Activated CD8-positive, alpha-beta memory T cell treated with anti-CD3 and anti-CD28 coated beads, Interleukin-2, amount 50 U/mL, for 48 hours (primary cell): ENCODE measurements around the gene C19orf44.
"Not testable (repeated sequence)": the region's sequence is repeated elsewhere in the genome, so short reads cannot be mapped to it uniquely, and the experiment has no call there.

Experiments used
- DNase-seq: peaks from one replicate; pipeline ENCODE4 v3.0.0-alpha.2; 2020

C19orf44 gene

DNA sequence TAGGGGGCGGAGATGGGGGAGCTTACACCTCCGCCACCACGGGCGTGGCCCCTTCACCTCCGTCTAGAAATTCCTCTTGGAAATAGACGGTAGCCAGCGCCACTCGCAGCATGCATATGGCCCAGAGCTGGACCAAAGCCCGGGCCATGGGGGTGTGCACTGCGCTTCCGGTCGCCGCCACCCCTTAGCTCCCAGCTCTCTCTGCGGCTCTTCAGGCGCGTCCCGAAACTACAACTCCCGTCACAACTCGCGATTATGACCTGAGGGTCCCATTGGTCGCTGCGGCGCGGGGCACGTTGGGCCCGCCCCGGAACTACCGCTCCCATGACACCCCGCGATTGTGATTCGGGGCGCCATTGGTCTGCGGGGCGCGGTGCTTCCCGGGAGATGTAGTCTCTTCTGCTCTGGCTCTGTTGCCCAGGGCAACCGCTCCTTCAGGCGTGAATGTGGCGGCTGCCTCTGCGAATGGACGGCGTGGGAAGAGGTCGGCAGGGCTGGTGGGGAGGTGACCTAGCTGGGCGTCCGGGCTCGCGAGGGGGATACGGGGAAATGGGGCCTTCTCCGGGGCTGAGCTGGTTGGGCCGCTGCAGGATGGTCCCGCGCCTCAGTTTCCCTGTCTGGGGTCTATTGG is at the start of gene C19orf44, which contains the start of gene CALR3:
Gene C19orf44, plus strand, starts transcription at position 413 of the 631 bp plus-strand sequence. CDS start 4,399 bp downstream, outside the sequence.
Gene CALR3, minus strand, starts transcription at position 186 of the 631 bp plus-strand sequence. Its CDS starts 38 bp downstream, at position 148.
- peak; percentile 96 for DNase-seq

DNA sequence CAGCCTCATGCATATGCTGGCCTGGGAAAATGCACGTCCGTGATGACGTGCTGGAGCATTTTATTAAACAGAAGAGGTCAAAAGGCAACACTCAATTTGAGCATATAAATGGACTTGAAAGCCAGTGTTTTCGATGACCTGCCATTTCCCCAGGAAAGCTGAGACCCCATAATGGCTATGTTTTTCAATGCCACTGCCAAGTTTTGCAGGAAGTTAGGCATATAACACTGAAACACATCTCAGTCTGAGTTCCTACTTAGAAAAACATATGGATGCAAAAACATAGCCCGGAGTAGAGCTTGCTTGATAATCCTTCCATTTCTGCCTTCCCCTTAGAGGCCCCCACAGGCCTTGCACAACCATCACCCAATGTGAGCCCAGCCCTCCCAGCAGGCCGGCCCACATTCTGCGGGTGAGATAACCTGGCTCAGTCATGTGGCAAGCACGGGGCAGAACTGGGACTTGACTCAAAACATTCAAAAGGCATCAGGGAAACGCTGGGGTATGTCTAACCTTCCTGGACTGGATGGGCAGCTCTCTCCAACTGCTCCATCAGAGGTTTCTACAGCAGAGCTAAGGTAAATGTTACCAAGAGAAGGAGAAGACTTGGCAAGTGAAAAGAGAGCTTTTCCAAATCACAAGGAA is 49.3 kb upstream of the C19orf44 start:
- peak; percentile 74 for DNase-seq

DNA sequence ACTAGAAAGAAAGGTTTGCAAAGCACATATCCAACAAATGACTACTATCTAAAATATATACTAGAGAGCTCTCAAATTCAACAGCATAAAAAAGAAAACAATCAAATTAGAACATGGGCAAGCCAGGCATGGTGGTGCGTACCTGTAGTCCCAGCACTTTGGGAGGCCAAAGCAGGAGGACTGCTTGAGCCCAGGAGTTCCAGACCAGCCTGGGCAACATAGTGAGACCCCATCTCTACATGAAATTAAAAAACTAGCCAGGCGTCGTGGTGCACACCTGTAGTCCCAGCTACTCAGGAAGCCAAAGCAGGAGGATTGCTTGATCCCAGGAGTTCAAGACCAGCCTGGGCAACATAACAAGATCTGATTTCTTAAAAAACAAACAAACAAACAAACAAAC is 47.3 kb upstream of the C19orf44 start:
- not testable (repeated sequence) for DNase-seq

DNA sequence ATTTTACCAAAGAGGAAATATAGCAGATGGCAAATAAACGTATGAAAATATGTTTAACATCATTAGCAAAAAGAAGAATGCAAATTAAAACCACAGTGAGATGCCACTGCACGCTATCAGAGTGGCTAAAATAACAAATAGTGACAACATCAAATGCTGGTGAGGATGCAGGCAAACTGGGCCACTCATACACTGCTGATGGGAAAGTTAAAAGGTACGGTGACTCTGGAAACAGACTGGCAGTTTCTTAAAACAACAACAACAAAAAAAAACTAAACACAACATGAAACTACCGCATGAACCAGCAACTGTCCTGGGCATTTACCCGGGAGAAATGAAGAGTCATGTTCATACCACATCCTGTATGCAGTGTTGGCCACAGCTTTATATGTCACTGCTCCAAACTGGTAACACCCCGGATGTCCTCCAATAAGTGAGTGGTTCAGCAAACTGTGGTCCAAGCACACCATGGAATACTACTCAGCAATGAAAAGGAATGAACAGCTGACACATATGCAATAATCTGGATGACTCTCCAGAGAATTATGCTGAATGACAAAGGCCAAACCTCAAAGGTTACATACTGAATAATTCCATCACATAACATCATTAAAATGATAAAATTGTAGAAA is 46.7 kb upstream of the C19orf44 start:
- no peak for DNase-seq

DNA sequence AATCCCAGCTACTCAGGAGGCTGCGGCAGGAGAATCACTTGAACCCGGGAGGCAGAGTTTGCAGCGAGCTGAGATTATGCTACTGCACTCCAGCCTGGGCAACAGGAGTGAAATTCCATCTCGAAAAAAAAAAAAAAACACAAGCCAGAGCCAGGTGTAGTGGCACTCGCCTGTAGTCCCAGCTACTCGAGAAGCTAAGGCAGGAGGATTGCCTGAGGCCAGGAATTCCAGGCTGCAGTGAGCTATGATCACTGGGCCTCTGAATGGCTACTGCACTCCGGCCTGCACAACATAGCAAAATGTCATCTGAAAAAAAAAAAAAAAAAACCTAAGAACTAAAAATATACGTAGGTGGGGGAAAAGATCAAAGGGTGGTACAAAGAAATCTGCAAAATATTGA is 43.9 kb upstream of the C19orf44 start:
- no peak for DNase-seq

DNA sequence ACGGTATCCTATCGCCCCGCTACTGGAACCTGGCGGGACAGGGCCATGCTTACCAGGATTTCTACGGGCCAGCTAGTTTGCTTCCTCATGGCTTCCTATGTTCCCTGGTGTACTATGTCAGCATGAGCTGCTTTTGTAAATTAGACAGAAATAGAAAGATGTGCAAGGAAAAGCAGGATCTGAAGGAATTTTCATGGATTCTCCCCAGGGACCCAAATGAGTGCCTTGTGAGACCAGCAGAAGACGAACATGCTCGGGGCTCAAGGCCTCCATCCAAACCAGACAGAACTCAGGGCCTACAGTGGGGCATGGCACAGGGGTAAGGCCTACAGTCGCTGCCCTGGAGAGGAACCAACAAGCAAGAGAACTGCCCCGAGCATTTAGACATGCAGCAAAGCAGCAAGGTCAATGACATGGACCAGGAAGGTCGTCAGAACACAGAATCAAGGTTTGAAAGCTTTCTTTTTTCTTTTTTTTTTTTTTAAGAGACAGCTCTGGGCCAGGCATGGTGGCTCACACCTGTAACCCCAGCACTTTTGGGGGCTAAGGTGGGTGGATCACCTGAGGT is 41.8 kb upstream of the C19orf44 start:
- DNase-seq: no peak

DNA sequence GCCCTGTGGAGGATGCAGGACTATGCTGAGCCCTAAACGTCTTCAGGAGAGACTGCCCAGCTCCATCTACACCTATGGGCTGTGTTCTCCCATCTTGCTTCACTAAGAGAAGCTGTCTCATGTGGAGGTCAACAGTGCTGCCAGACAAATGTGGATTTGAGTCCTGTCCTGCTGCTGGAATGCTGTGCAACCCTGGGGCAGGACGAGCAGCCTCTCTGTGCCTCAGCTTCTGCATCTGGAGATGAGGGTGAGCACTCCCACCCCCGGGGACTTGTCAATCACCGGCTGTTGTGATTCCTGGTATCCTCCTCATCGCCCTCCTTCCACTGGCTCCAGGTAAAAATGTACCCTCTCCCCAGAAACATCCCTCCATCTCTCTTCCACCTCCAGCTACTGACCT is 40.7 kb upstream of the C19orf44 start:
- no peak for DNase-seq

DNA sequence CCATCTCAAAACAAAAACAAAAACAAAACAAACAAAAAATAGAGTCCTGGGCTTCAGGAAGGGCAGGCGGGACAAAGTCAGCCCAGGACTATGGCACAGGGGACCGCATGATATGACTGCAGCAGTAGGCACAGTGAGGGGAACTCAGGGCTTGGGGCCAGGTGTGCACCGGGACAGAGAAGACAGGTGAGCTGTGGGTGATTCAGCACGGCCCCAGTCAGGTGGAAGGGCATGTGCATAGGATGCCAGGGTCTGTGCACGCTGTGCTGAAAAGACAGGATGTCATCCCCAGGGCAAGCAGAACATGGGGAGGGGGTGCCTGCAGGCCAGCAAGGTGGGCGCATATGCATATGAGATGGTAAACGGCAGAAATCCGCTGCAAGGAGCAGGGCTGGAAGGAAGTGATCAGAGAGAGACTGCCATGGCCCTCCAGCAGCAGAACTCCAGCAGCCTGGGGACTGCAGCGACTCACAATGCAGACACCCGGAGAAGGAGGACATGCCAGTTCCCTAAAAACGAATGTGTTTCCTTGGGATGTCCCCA is 39.5 kb upstream of the C19orf44 start:
- DNase-seq: no peak

DNA sequence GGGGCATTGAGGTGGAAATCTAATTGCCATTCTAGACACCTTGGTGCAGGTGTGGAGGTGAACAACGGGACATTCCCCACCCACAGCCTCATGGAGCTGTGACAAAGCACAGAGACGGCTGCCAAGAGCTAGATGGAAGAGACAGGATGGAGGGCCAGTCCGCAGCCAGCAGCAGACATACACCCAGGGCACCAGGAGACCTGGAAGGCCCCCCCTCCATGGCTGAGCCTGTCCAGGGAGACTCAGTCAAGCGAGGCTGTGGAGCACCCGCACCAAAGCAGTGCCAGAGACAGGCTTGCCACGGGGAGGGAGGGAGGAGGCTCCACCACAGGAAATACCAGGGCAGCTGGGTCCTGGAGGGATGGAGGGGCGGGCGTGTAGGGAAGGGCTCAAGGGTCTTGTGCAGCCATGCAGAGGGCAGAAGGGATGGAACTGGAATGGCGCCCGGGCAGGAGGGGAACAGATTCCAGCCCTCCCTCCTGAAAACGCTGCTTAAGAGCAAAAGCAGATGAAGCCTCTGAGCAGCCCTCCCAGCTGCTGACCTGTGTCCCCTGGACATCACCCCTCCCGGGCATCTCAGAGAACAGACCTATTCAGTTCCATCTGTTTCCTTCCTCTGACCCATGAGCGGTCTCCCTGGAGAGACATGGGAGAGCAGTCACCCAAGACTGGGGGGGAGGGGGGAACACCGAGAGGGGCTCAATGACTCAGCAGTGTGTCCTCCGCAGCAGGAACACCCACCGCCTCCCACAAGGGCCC is 38.8 kb upstream of the C19orf44 start:
- DNase-seq: no peak

DNA sequence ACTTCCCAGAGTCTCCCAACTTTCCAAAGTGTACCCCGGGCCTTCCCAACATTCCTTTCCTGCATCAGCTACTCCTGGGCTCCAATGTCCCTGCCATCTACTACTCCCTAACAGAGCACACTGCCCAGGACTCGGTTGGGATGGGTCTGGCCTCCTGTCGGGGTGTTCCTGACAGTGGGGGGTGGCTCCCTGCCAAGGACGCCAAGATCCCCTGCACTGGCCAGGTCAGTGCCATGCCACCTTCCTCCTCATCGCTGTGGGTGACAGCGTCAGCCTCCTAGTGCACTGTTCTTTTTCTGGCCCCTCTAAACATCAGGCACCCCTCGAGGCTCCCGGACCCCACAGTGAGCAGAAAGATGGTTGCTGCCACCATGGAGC is 38.3 kb upstream of the C19orf44 start:
- no peak for DNase-seq

DNA sequence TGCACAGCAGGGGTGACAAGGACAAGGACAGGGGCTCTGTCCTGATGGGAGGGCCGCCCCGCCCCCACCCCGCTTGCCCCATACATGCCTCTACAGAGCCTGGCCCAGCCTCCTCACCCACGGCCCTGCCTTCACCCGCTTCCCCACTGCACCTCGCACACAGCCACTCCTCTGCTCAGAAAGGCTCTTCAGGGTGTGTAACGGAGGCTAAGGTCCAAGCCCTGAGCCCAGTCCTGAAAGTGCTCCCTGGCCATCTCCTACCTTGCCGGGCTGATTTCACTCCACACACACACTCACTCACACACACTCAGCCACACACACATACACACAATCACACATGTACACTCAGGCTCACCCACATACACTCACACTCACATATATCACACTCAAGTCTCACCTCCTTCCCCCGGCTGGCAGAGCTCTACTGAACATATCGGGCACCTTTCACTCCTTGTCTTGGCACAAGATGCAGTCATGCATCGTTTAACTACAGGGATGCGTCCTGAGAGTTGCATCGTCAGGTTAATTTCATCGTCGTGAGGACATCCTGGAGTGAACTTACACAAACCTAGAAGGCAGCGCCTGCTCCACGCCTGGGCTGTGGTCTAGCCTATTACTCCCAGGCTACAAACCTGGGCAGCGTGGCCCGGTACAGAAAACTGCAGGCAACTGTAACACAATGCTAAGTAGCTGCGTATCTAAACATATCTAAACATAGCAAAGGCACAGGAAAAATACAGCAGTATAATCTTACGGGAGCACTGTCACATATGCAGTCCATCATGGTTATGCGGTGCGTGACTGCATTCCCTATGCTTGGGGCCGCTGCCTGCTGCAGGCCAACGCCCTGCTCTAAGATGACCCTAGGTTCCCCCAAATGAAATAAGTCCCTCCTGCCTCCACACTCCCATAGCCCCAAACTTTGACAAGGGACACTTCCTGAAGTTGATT is 37.5 kb upstream of the C19orf44 start:
- no peak for DNase-seq

DNA sequence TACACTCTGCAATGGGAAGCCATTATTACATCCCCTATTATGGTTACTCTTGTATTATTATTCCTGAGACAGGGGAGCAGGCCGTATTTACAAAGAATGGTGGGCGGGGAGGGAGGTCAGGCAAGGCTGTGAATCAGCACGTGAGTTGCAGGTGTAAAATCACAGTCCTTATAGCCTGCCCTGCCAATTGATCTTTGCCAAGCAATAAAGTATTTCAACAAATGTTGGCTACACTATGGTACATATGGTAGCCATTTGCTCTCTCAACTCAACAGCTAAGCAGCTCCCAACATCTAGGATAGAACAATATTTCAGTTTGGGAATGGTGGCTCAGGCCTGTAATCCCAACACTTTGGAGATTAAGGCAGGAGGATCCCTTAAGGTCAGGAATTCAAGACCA is 36.5 kb upstream of the C19orf44 start:
- DNase-seq: no peak

DNA sequence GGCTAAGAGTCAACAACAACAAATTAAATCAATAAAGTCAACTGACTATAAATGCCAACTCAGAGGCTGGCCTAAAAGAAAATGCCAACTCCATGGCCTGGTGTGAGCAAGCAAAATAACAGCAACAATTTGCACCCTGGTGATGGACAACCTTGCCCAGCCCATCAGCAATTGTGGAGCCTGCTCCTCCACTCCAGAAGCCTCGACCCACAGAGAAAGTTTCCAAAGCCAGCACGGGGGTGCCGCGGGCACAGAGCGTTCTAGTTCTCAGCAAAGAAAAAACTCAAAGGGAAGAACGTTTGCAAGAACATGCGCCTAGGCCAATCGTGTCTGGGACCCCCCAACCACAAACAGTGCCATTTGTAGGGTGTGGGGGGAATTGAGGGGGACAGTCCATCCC is 35.7 kb upstream of the C19orf44 start:
- no peak for DNase-seq

DNA sequence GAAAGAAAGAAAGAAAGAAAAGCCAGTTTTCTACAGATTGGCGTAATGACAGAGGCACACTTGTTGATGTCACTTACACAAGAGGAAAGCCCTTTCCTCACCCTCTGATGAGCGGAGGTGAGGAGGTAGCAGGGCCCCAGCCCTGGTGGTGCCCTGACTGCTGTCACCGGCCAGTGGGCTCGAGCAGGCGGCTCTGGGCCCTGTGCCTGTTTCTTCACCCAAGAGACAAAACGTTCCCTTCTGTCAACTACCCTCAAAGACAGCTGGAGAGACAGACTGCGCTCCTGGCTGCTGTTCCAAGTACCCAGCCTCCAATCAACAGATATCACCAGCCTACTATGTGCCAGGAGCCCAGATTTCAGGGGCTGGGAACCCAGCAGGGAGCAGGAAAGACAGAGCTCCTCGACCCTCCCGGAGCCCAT is 34.6 kb upstream of the C19orf44 start:
- DNase-seq: no peak

DNA sequence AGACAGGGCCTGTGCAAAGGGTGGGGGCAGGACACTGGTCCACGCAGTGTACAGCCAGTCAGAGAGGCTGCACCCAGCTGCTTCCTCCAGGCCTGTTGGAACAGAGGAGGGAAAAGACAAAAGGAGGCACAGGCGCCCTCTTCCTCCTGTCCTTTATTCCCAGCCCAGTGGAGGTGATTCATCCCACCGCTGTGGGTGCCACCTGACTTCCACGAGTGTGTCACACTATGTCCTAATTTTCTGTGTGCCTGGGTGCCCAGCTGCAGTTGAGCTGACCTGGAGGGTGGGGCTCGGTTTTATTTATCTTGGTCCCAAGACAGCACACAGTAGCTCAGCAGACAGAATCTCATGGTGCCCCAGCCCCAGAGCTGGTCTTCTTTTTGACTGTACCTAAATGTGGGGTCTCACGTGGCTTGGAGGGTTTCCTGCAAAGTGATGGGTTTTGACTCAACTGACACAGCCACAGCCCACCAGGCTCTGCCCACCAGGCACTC is 33.4 kb upstream of the C19orf44 start:
- no peak for DNase-seq

DNA sequence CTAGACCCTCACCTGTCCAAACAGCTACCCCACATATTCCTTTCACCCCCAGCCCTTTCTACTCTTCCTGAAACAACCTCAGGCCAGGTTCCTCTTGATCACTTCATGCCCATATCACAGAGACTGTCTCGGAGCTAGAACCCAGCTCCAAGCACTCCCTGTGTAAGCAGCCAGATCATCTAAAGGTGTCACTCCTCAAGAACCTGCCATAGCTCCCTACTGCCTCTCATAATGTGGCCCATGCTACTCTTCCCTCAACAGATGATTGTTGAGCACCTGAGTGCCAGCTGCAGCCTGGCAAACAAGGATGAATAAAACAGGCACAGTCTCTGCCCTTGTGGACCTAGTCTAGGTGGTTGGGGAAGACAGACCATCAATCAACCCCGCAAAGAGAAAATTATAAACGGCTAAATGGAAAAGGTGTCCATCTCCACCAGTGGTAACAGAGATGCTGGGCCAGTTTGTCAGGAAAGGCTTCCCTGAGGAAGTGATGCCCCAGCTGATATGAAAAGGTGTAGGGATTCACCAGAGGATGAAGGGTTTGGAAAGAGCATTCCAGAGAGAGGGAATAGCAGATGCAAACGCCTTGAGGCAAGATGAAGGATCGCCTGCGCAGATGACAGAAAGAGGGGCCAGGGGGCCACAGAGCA is 32.7 kb upstream of the C19orf44 start:
- no peak for DNase-seq

DNA sequence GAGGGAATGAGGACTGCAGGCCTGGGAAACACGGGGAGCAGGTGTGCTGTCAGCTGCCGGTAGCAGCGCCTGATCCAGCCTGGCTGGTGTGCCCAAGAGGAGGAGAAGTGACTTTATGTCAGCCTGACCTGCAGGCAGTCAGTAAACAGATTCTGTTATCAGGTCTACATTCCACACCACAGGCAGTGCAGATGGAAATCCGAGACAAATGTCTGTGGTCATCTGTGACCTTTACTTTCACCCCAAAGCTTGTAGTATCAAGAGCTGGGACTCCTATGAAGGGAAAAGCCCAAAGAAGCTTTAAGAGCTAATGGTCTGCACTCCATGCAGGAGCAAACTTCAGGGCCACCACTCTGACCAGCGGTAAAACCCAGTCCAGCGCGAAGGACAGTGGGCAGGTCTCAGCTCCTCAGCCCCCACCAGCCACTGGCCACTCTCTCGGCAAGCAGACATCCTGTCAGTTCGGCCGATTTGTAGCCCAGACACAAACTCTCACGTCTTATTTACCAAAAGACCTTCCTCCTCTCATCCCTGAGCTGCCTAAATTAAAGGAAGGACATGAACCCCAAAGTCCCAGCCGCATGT is 32.1 kb upstream of the C19orf44 start:
- no peak for DNase-seq

DNA sequence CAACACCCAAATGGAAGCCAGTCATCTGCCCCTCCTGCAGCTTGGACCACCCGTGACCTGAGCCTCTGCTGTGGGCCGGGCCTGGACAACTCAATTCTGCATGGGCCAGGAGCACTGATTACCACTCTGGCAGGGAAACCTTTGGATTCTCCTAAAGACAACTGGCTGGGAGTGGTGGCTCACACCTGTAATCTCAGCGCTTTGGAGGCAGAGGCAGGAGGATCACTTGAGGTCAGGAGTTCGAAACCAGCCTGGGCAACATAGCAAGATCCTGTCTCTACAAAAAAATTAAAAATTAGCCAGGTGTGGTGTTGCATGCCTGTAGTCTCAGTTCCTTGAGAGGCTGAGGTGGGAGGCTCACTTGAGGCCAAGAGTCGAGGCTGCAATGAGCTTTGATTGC is 31.0 kb upstream of the C19orf44 start:
- DNase-seq: no peak

DNA sequence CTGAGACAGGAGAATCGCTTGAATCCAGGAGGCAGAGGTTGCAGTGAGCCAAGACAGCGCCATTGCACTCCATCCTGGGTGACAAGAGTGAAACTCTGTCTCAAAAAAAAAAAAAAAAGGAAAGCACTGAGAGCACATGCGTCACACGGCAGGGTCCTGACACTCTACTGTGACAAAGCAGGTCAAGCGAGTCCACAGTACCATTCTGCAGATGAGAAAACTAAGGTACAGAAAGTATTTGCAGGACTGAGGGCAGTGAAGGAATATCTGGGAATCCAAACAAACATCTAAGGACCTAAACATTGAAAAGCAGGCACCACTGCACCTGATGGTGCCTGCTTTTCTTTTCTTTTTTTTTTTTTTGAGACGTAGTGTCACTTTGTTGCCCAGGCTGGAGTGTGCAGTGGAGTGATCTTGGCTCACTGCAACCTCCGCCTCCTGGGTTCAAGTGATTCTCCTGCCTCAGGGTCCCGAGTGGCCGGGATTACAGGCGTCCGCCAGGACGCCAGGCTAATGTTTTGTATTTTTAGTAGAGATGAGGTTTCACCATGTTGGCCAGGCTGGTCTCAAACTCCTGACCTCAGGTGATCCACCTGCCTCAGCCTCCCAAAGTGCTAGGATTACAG is 29.3 kb upstream of the C19orf44 start:
- not testable (repeated sequence) for DNase-seq

DNA sequence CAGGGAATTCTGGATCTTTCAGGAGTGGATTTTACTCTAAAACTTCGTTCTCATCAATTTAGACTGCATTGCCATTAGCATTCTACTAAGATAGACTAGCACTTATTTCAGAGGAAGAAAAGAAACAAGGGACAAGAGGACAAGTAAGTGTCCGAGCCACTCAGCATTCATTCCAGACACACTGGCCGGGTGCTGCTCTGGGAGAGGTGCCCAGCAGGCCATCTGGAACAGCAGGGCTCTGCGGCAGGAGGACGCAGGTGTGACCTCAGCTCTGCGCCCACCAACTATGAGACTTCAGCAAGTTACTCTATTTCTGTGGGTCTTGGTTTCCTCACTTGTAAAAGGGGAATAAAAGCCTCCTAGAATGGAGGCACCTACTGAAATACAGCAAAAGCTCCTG is 28.6 kb upstream of the C19orf44 start:
- no peak for DNase-seq
